Vagina (tissue), 2 donors: ENCODE data around the gene ZNF83. TPM values are rescaled to one million over a fixed set of nuclear protein-coding genes. Genes with fewer than 3 reads are reported as not detected.

Source experiments
- DNase-seq, 2 donors: peaks; one replicate each; pipeline ENCODE4 v3.0.0-alpha.2; 2017; ENCODE audit errors: extremely low spot score in 2 of 2
- H3K27ac ChIP-seq: fragments of 200-600 bp; sonication (generic); one replicate; pipeline ENCODE4 v1.5.1; 2019
- H3K27me3 ChIP-seq: fragments of 200-600 bp; sonication (generic); one replicate; pipeline ENCODE4 v1.5.1; 2019
- H3K36me3 ChIP-seq, 2 donors: fragments of 200-600 bp; sonication (generic); one replicate each; pipeline ENCODE4 v1.5.1; 2017 to 2019
- H3K4me1 ChIP-seq: fragments of 200-600 bp; sonication (generic); one replicate; pipeline ENCODE4 v1.5.1; 2019
- H3K4me3 ChIP-seq, 2 donors: fragments of 200-600 bp; sonication (generic); 1 replicate in 1 of 2; 2 replicates in 1 of 2; pipeline ENCODE4 v1.5.1; 2016 to 2019
- H3K9me3 ChIP-seq: fragments of 200-600 bp; sonication (generic); one replicate; pipeline ENCODE4 v1.5.1; 2019
- CTCF ChIP-seq, 3 experiments: fragments of 450-650 bp in 2 of 3; fragments of 200-600 bp in 1 of 3; sonication (generic) in 1 of 3; IDR thresholded peaks; one replicate each; pipeline ENCODE4 v1.5.1; 2017 to 2019; ENCODE audit warnings: antibody characterized with exemption in 3 of 3, mild to moderate bottlenecking in 2 of 3, moderate library complexity in 2 of 3
- POLR2A ChIP-seq, 2 donors: fragments of 450-650 bp; IDR thresholded peaks; one replicate each; pipeline ENCODE4 v1.6.1; 2017; ENCODE audit warnings: antibody characterized with exemption in 2 of 2, mild to moderate bottlenecking in 2 of 2, moderate library complexity in 2 of 2
- POLR2AphosphoS5 ChIP-seq, 2 donors: sonication (generic); formaldehyde crosslinking; IDR thresholded peaks; one replicate each; pipeline ENCODE4 v1.9.0; 2017; ENCODE audit warnings: antibody characterized with exemption in 2 of 2, mild to moderate bottlenecking in 2 of 2, low read depth in 1 of 2; ENCODE audit not compliant: insufficient read depth in 1 of 2
- intact Hi-C: fragments of 100-400 bp; cut with DNase I; formaldehyde crosslinking; loops from one replicate; pipeline ENCODE4 v1.15.1; 2023
- total RNA-seq: library from RNA; depleted of rRNA; stranded (reverse); fragments of >200 nt; gene quantifications from one replicate; pipeline ENCODE4 v1.2.3, GENCODE V29; 2016

Gene ZNF83
- total RNA-seq, 1 donor from 2014 or later = 78.6 TPM

GRCh38 chr19:52673014-52673413, 34.9 kb upstream of the ZNF83 start:
- no peak overlapping the region for H3K4me3 ChIP-seq
- no peaks in the 10 kb centered on the region for H3K36me3 ChIP-seq
- H3K9me3 ChIP-seq = no peaks in the 10 kb centered on the region
- TF ChIP-seq POLR2A (IDR thresholded peaks at IDR 0.05) = no peak
- no peak for TF ChIP-seq CTCF (IDR thresholded peaks at IDR 0.05)
- TF ChIP-seq POLR2AphosphoS5 (IDR thresholded peaks at IDR 0.05; ENCODE audit: insufficient read depth in 1 of 2, low read depth in 1 of 2) = no peak
- DNase-seq = no peak
- intact Hi-C loops = no loop called here
- H3K4me1 ChIP-seq = no peaks in the 10 kb centered on the region
- no peak overlapping the region for H3K27ac ChIP-seq
- no peaks in the 10 kb centered on the region for H3K27me3 ChIP-seq

DNA sequence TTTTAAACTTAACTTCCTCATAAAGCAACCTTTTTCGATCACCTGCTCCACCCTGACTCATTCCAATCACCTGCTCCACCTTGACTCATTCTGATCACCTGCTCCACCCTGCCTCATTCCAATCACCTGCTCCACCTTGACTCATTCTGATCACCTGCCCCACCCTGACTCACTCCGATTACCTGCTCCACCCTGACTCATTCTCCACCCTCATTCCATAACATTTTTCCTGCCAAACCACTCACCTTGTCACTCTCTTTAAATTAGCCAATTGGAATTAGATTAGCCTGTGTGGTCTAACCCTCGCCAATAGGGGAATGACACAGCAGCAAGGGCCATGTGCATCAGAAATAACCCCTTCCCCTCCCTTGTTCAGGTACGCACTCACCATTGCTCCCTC, 31.9 kb upstream of the ZNF83 start:
- no peaks in the 10 kb centered on the region for H3K27me3 ChIP-seq
- no peak overlapping the region for H3K27ac ChIP-seq
- intact Hi-C loops = loop anchor here (1.0 kb wide), 1 partner anchor 48 kb away; no protein-coding TSS in a partner anchor
- H3K4me1 ChIP-seq = no peaks in the 10 kb centered on the region
- no peaks in the 10 kb centered on the region for H3K36me3 ChIP-seq
- no peak for TF ChIP-seq POLR2AphosphoS5 (IDR thresholded peaks at IDR 0.05; ENCODE audit: insufficient read depth in 1 of 2, low read depth in 1 of 2)
- TF ChIP-seq POLR2A (IDR thresholded peaks at IDR 0.05) = no peak
- no peak for TF ChIP-seq CTCF (IDR thresholded peaks at IDR 0.05)
- no peak for DNase-seq
- H3K4me3 ChIP-seq = no peak overlapping the region
- H3K9me3 ChIP-seq = no peaks in the 10 kb centered on the region

- no peak for TF ChIP-seq CTCF (IDR thresholded peaks at IDR 0.05)
- TF ChIP-seq POLR2AphosphoS5 (IDR thresholded peaks at IDR 0.05; ENCODE audit: insufficient read depth in 1 of 2, low read depth in 1 of 2) = no peak
- no peak for TF ChIP-seq POLR2A (IDR thresholded peaks at IDR 0.05)
Observed at GRCh38 chr19:52669586-52669985, 31.4 kb upstream of the ZNF83 start.

DNA sequence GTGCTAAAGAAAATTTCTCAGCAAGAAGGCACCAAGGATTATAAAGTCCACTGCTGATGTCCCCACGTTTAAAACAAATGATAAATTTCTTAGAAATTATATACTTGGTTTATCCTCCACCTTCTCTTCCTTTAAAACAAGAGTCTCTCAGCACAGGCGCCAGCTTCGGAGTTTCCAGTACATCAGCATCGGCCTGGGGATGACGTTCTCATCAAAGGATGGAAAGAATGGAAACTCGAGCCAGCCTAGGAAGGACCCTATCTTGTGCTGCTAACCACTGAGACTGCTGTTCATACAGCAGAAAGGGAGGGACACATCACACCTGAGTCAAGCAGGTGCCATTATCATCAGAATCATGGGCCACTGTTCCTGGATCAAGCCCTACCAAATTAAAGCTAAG, 29.8 kb upstream of the ZNF83 start:
- no peak overlapping the region for H3K27ac ChIP-seq
- H3K36me3 ChIP-seq = no peaks in the 10 kb centered on the region
- DNase-seq = no peak
- no peaks in the 10 kb centered on the region for H3K4me1 ChIP-seq
- H3K4me3 ChIP-seq = no peak overlapping the region
- no peak for TF ChIP-seq POLR2AphosphoS5 (IDR thresholded peaks at IDR 0.05; ENCODE audit: insufficient read depth in 1 of 2, low read depth in 1 of 2)
- no peaks in the 10 kb centered on the region for H3K9me3 ChIP-seq
- no peaks in the 10 kb centered on the region for H3K27me3 ChIP-seq
- intact Hi-C loops = no loop called here

More at GRCh38 chr19:52669586-52669985, 31.4 kb upstream of the ZNF83 start:
- H3K27ac ChIP-seq = no peak overlapping the region
- H3K9me3 ChIP-seq = no peaks in the 10 kb centered on the region
- H3K27me3 ChIP-seq = no peaks in the 10 kb centered on the region
- intact Hi-C loops = no loop called here
- H3K4me3 ChIP-seq = no peak overlapping the region
- H3K36me3 ChIP-seq = no peaks in the 10 kb centered on the region
- DNase-seq = no peak
- no peaks in the 10 kb centered on the region for H3K4me1 ChIP-seq

GRCh38 chr19:52666506-52666905, 28.4 kb upstream of the ZNF83 start:
- intact Hi-C loops = no loop called here
- Histone ChIP-seq H3K9me3 (no peaks in the 10 kb centered on the region), H3K4me3 (no peak overlapping the region), H3K4me1 (no peaks in the 10 kb centered on the region), H3K36me3 (no peaks in the 10 kb centered on the region), H3K27ac (no peak overlapping the region), H3K27me3 (no peaks in the 10 kb centered on the region)
- no peak for TF ChIP-seq POLR2AphosphoS5 (IDR thresholded peaks at IDR 0.05; ENCODE audit: insufficient read depth in 1 of 2, low read depth in 1 of 2)
- no peak for TF ChIP-seq CTCF (IDR thresholded peaks at IDR 0.05)
- TF ChIP-seq POLR2A (IDR thresholded peaks at IDR 0.05) = no peak
- no peak for DNase-seq
